Esophagus squamous epithelium (tissue), 4 donors: Measurements from ENCODE around the gene CACNA1F.

Experiments
- CTCF ChIP-seq, 6 experiments: fragments of 450-650 bp in 4 of 6; fragments of 200-600 bp in 2 of 6; sonication (generic) in 2 of 6; IDR thresholded peaks; one replicate each; pipeline ENCODE4 v1.5.1; 2016 to 2019; ENCODE audit warnings: antibody characterized with exemption in 6 of 6, mild to moderate bottlenecking in 4 of 6, moderate library complexity in 4 of 6
- POLR2A ChIP-seq, 4 donors: fragments of 450-650 bp; IDR thresholded peaks; one replicate each; pipeline ENCODE4 v1.6.1; 2017; ENCODE audit warnings: antibody characterized with exemption in 4 of 4, mild to moderate bottlenecking in 4 of 4, moderate library complexity in 3 of 4

DNA sequence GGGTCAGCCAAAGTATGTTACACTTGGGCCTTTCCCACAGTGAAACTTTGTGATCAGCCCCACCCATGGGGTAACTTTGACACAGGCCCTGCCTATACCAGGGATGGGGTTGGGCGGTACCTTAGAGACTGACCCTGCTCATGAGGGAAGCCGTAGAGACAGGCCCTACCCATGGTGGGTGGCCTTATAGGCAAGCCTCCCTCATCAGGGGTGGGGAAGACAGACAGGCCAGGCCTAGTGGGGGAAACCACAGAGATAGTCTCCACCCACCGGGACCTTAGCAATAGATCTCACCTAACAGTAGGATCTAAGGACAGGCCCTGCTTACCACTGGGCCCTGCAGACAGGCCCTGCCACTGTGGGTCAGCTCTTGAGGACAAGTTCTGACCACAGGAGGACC is 54.6 kb downstream of the CACNA1F start:
- no peak for TF ChIP-seq CTCF (IDR thresholded peaks at IDR 0.05)
- no peak for TF ChIP-seq POLR2A (IDR thresholded peaks at IDR 0.05)
